HEK293 (cell line): ENCODE measurements around the gene VASP.

Experiments used
- CTCF ChIA-PET: fragments of 350-600 bp; formaldehyde crosslinking; extraction: SDS; loops from one replicate; lab custom pipeline; 2021; ENCODE audit warnings: antibody characterized with exemption; lab: Yijun Ruan, JAX
- POLR2A ChIA-PET: fragments of 300-600 bp; formaldehyde crosslinking; extraction: SDS; loops from one replicate; lab custom pipeline; 2020; ENCODE audit warnings: antibody characterized with exemption, inconsistent platforms; lab: Yijun Ruan, JAX
- H3K27ac ChIP-seq: fragments of 200-500 bp; sonication (Bioruptor generic); 2 replicates; pipeline ENCODE4 v1.5.1; 2014; ENCODE audit warnings: low read depth, low read length, control low read depth, inconsistent platforms; ENCODE audit errors: extremely low read depth
- H3K36me3 ChIP-seq, 2 experiments: fragments of 200-500 bp in 1 of 2; sonication (Bioruptor generic) in 1 of 2; 1 replicate in 1 of 2; 2 replicates in 1 of 2; pipeline ENCODE4 v1.5.1; 2014 to 2017; ENCODE audit warnings: inconsistent platforms in 2 of 2, low read length in 2 of 2; ENCODE audit not compliant: control insufficient read depth in 2 of 2, insufficient read depth in 1 of 2
- H3K4me1 ChIP-seq: fragments of 200-500 bp; sonication (Bioruptor generic); 2 replicates; pipeline ENCODE4 v1.5.1; 2014; ENCODE audit warnings: mild to moderate bottlenecking, low read length, inconsistent platforms; ENCODE audit not compliant: control insufficient read depth, insufficient read depth
- H3K4me3 ChIP-seq: 2 replicates; pipeline ENCODE4 v1.5.1; 2011; ENCODE audit warnings: low read depth, mild to moderate bottlenecking, control low read depth, low read length, moderate library complexity
- H3K9me3 ChIP-seq: fragments of 200-500 bp; sonication (Bioruptor generic); 2 replicates; pipeline ENCODE4 v1.5.1; 2014; ENCODE audit warnings: low read depth, low read length, inconsistent platforms; ENCODE audit not compliant: control insufficient read depth, insufficient read depth
- GLIS2 ChIP-seq: fragments of 450-650 bp; formaldehyde crosslinking; IDR thresholded peaks from 2 replicates; pipeline ENCODE4 v1.5.1; 2016; ENCODE audit warnings: missing biosample characterization, missing genetic modification characterization
- HOXC10 ChIP-seq: sonication (generic); formaldehyde crosslinking; IDR thresholded peaks from 2 replicates; pipeline ENCODE4 v1.8.1; 2023; ENCODE audit warnings: mild to moderate bottlenecking, missing genetic modification reagents
- HOXD13 ChIP-seq: sonication (generic); formaldehyde crosslinking; IDR thresholded peaks from 2 replicates; pipeline ENCODE4 v1.8.0; 2022; ENCODE audit warnings: missing genetic modification reagents, borderline replicate concordance
- IKZF3 ChIP-seq: fragments of 450-650 bp; IDR thresholded peaks from 2 replicates; pipeline ENCODE4 v1.5.0; 2018; ENCODE audit warnings: missing biosample characterization, mild to moderate bottlenecking, missing genetic modification characterization, moderate library complexity
- KLF9 ChIP-seq: fragments of 450-650 bp; formaldehyde crosslinking; IDR thresholded peaks from 2 replicates; pipeline ENCODE4 v1.5.1; 2016; ENCODE audit warnings: missing biosample characterization, missing genetic modification characterization, low read depth
- MEIS1 ChIP-seq: sonication (generic); formaldehyde crosslinking; IDR thresholded peaks from 2 replicates; pipeline ENCODE4 v1.8.1; 2022; ENCODE audit warnings: missing genetic modification reagents, mild to moderate bottlenecking, borderline replicate concordance
- MZF1 ChIP-seq: fragments of 450-650 bp; formaldehyde crosslinking; IDR thresholded peaks from 2 replicates; pipeline ENCODE4 v1.5.1; 2017; ENCODE audit warnings: missing biosample characterization, missing genetic modification characterization, borderline replicate concordance
- SP2 ChIP-seq: fragments of 450-650 bp; formaldehyde crosslinking; IDR thresholded peaks from 2 replicates; pipeline ENCODE4 v1.5.1; 2016; ENCODE audit warnings: missing biosample characterization, missing genetic modification characterization
- SP3 ChIP-seq: fragments of 450-650 bp; formaldehyde crosslinking; IDR thresholded peaks from 2 replicates; pipeline ENCODE4 v1.5.1; 2016; ENCODE audit warnings: missing biosample characterization, missing genetic modification characterization
- WT1 ChIP-seq: fragments of 450-650 bp; formaldehyde crosslinking; IDR thresholded peaks from 2 replicates; pipeline ENCODE4 v1.5.1; 2016; ENCODE audit warnings: missing biosample characterization, missing genetic modification characterization
- ZBTB17 ChIP-seq: fragments of 450-650 bp; formaldehyde crosslinking; IDR thresholded peaks from 2 replicates; pipeline ENCODE4 v1.5.1; 2016; ENCODE audit warnings: missing biosample characterization, missing genetic modification characterization
- ZBTB6 ChIP-seq: fragments of 450-650 bp; formaldehyde crosslinking; IDR thresholded peaks from 2 replicates; pipeline ENCODE4 v1.5.1; 2017; ENCODE audit warnings: missing biosample characterization, missing genetic modification characterization
- ZBTB7A ChIP-seq: fragments of 450-650 bp; formaldehyde crosslinking; IDR thresholded peaks from 2 replicates; pipeline ENCODE4 v1.5.1; 2016; ENCODE audit warnings: low read depth, missing biosample characterization, missing genetic modification characterization
- ZFHX2 ChIP-seq: fragments of 450-650 bp; formaldehyde crosslinking; conservative IDR thresholded peaks from 2 replicates; pipeline ENCODE4 v1.5.1; 2016; ENCODE audit warnings: missing biosample characterization, missing genetic modification characterization
- ZNF112 ChIP-seq: fragments of 450-650 bp; formaldehyde crosslinking; IDR thresholded peaks from 2 replicates; pipeline ENCODE4 v1.5.0; 2017; ENCODE audit warnings: missing biosample characterization, missing genetic modification characterization
- ZNF114 ChIP-seq: fragments of 450-650 bp; formaldehyde crosslinking; IDR thresholded peaks from 2 replicates; pipeline ENCODE4 v1.5.0; 2017; ENCODE audit warnings: missing biosample characterization, missing genetic modification characterization
- ZNF121 ChIP-seq: fragments of 450-650 bp; formaldehyde crosslinking; IDR thresholded peaks from 2 replicates; pipeline ENCODE4 v1.5.1; 2016; ENCODE audit warnings: missing biosample characterization, missing genetic modification characterization
- ZNF157 ChIP-seq: fragments of 450-650 bp; formaldehyde crosslinking; IDR thresholded peaks from 2 replicates; pipeline ENCODE4 v1.5.1; 2016; ENCODE audit warnings: missing biosample characterization, missing genetic modification characterization
- ZNF174 ChIP-seq: fragments of 450-650 bp; formaldehyde crosslinking; IDR thresholded peaks from 2 replicates; pipeline ENCODE4 v1.5.0; 2017; ENCODE audit warnings: missing biosample characterization, mild to moderate bottlenecking, missing genetic modification characterization
- ZNF398 ChIP-seq: fragments of 450-650 bp; formaldehyde crosslinking; IDR thresholded peaks from 2 replicates; pipeline ENCODE4 v1.5.1; 2017; ENCODE audit warnings: missing biosample characterization, missing genetic modification characterization
- ZNF404 ChIP-seq: fragments of 450-650 bp; formaldehyde crosslinking; IDR thresholded peaks from 2 replicates; pipeline ENCODE4 v1.5.1; 2017; ENCODE audit warnings: missing biosample characterization, missing genetic modification characterization
- ZNF558 ChIP-seq: fragments of 450-650 bp; formaldehyde crosslinking; IDR thresholded peaks from 2 replicates; pipeline ENCODE4 v1.5.1; 2016; ENCODE audit warnings: missing biosample characterization, missing genetic modification characterization
- ZNF561 ChIP-seq: fragments of 450-650 bp; IDR thresholded peaks from 2 replicates; pipeline ENCODE4 v1.5.1; 2018; ENCODE audit warnings: missing biosample characterization, missing genetic modification characterization, borderline replicate concordance
- ZNF600 ChIP-seq: fragments of 450-650 bp; formaldehyde crosslinking; IDR thresholded peaks from 2 replicates; pipeline ENCODE4 v1.5.1; 2016; ENCODE audit warnings: missing biosample characterization, missing genetic modification characterization
- ZNF621 ChIP-seq: fragments of 450-650 bp; formaldehyde crosslinking; IDR thresholded peaks from 2 replicates; pipeline ENCODE4 v1.5.1; 2017; ENCODE audit warnings: missing biosample characterization, missing genetic modification characterization
- ZNF660 ChIP-seq: fragments of 450-650 bp; IDR thresholded peaks from 2 replicates; pipeline ENCODE4 v1.5.1; 2018; ENCODE audit warnings: missing biosample characterization, mild to moderate bottlenecking, missing genetic modification characterization
- ZNF664 ChIP-seq: fragments of 450-650 bp; formaldehyde crosslinking; IDR thresholded peaks from 2 replicates; pipeline ENCODE4 v1.5.1; 2016; ENCODE audit warnings: missing biosample characterization, missing genetic modification characterization
- ZNF776 ChIP-seq: fragments of 450-650 bp; formaldehyde crosslinking; IDR thresholded peaks from 2 replicates; pipeline ENCODE4 v1.5.0; 2017; ENCODE audit warnings: missing biosample characterization, missing genetic modification characterization, borderline replicate concordance
- ZNF830 ChIP-seq: fragments of 450-650 bp; IDR thresholded peaks from 2 replicates; pipeline ENCODE4 v1.5.0; 2018; ENCODE audit warnings: missing biosample characterization, missing genetic modification characterization, low read depth, mild to moderate bottlenecking, moderate library complexity
- ZNF837 ChIP-seq: fragments of 450-650 bp; formaldehyde crosslinking; IDR thresholded peaks from 2 replicates; pipeline ENCODE4 v1.5.1; 2016; ENCODE audit warnings: missing biosample characterization, missing genetic modification characterization
- ZSCAN16 ChIP-seq: fragments of 450-650 bp; formaldehyde crosslinking; IDR thresholded peaks from 2 replicates; pipeline ENCODE4 v1.5.1; 2016; ENCODE audit warnings: missing biosample characterization, missing genetic modification characterization
- TF ChIP-seq, protein P1 (sequence below): fragments of 450-650 bp; formaldehyde crosslinking; IDR thresholded peaks from 2 replicates; pipeline ENCODE4 v1.5.1; 2016; ENCODE audit warnings: missing biosample characterization, missing genetic modification characterization
- TF ChIP-seq, protein P2 (sequence below): fragments of 450-650 bp; formaldehyde crosslinking; conservative IDR thresholded peaks from 2 replicates; pipeline ENCODE4 v1.5.1; 2016; ENCODE audit warnings: low read depth, missing biosample characterization, missing genetic modification characterization

VASP gene

DNA sequence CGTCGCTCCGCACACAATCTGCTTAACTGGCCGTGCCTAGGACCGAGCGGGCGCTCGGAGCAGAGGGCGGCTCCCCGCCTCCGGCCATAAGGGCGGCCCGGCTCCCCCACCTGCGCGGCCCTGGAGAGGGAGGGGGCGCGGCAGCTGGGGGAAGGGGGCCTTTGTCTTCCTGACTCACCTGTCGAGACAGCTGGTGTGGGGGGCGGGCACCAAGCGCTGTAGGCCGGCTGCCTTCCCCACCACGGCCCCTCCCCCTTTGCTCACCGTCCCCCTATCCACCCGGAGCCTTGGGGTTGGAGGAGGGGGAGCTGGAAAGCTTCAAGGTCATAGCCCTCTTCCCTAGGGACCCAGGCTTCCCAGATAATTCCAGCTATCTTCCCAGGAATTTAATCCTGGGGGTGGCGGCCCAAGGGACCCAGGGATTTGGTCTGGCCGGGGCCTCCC, 1.2 kb downstream of the VASP start (continued):
- TF ChIP-seq ZNF600 (tag by site-specific recombination) (no peak), ZBTB6 (tag by site-specific recombination) (no peak), ZNF837 (no peak), ZNF660 (tag by site-specific recombination) (no peak), MEIS1 (CRISPR knock-in tag) (no peak), ZNF561 (no peak), ZNF621 (tag by site-specific recombination) (no peak), ZNF112 (tag by site-specific recombination) (no peak), SP3 (tag by site-specific recombination) (peak; percentile 48), HOXC10 (no peak), ZNF174 (tag by site-specific recombination) (no peak), IKZF3 (tag by site-specific recombination) (peak; percentile 92), ZNF121 (tag by site-specific recombination) (no peak), HOXD13 (CRISPR knock-in tag) (no peak), ZFHX2 (peak; percentile 43; the same call in 1 of the 2 replicates), ZBTB17 (tag by site-specific recombination) (no peak), ZNF157 (tag by site-specific recombination) (no peak), WT1 (no peak), ZBTB7A (tag by site-specific recombination) (no peak), ZNF398 (tag by site-specific recombination) (no peak), ZNF830 (tag by site-specific recombination) (no peak), ZNF776 (tag by site-specific recombination) (no peak), ZNF664 (no peak), ZNF558 (tag by site-specific recombination) (no peak), KLF9 (peak; percentile 62; the same call in 1 of the 2 replicates), ZNF404 (tag by site-specific recombination) (no peak), ZNF114 (tag by site-specific recombination) (no peak)
- TF ChIP-seq, all 188 proteins: peak for 8

- no peaks in the 10 kb centered on the region for H3K9me3 ChIP-seq
- H3K4me1 ChIP-seq = peaks cover 15% of the 10 kb centered on the region
- POLR2A ChIA-PET = interaction anchor here (1.0 to 1.6 kb wide), 4 partner anchors 30 to 106 kb away, joined by 3 to 4 read pairs (median 3); no protein-coding TSS in a partner anchor
- no peaks in the 10 kb centered on the region for H3K36me3 ChIP-seq
- H3K4me3 ChIP-seq = peak overlapping the region; percentile 87
- peak overlapping the region; percentile 61 for H3K27ac ChIP-seq
- CTCF ChIA-PET = interaction anchor here (0.6 to 4.5 kb wide), 11 partner anchors 12 to 374 kb away, joined by 3 to 17 read pairs (median 3); no protein-coding TSS in a partner anchor
- TF ChIP-seq SP2 (tag by site-specific recombination) (peak; percentile 58), GLIS2 (tag by site-specific recombination) (peak; percentile 86), ZSCAN16 (tag by site-specific recombination) (no peak), MZF1 (tag by site-specific recombination) (0 out of 2 replicates have a peak, but pooled peaks have one; percentile 53), SP3 (tag by site-specific recombination) (peak; percentile 23)
- TF ChIP-seq, protein P1, sequence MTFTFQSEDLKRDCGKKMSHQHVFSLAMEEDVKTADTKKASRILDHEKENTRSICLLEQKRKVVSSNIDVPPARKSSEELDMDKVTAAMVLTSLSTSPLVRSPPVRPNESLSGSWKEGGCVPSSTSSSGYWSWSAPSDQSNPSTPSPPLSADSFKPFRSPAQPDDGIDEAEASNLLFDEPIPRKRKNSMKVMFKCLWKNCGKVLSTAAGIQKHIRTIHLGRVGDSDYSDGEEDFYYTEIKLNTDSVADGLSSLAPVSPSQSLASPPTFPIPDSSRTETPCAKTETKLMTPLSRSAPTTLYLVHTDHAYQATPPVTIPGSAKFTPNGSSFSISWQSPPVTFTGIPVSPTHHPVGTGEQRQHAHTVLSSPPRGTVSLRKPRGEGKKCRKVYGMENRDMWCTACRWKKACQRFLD (tag by site-specific recombination) = no peak
- TF ChIP-seq, protein P2, sequence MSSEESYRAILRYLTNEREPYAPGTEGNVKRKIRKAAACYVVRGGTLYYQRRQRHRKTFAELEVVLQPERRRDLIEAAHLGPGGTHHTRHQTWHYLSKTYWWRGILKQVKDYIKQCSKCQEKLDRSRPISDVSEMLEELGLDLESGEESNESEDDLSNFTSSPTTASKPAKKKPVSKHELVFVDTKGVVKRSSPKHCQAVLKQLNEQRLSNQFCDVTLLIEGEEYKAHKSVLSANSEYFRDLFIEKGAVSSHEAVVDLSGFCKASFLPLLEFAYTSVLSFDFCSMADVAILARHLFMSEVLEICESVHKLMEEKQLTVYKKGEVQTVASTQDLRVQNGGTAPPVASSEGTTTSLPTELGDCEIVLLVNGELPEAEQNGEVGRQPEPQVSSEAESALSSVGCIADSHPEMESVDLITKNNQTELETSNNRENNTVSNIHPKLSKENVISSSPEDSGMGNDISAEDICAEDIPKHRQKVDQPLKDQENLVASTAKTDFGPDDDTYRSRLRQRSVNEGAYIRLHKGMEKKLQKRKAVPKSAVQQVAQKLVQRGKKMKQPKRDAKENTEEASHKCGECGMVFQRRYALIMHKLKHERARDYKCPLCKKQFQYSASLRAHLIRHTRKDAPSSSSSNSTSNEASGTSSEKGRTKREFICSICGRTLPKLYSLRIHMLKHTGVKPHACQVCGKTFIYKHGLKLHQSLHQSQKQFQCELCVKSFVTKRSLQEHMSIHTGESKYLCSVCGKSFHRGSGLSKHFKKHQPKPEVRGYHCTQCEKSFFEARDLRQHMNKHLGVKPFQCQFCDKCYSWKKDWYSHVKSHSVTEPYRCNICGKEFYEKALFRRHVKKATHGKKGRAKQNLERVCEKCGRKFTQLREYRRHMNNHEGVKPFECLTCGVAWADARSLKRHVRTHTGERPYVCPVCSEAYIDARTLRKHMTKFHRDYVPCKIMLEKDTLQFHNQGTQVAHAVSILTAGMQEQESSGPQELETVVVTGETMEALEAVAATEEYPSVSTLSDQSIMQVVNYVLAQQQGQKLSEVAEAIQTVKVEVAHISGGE = peak; percentile 49; the same call in 1 of the 2 replicates
Observed at GRCh38 chr19:45508861-45509691, 1.8 kb downstream of the VASP start.
